ENCODE results near the gene CDH1. TPM values are rescaled to one million over a fixed set of nuclear protein-coding genes. Genes with fewer than 3 reads are reported as not detected.
"Not testable (repeated sequence)": the region's sequence is repeated elsewhere in the genome, so short reads cannot be mapped to it uniquely, and the experiment has no call there.

CDH1 gene
- under 1 TPM; 0.03 to 0.16 TPM for total RNA-seq
- long read RNA-seq = 0 reads

DNA sequence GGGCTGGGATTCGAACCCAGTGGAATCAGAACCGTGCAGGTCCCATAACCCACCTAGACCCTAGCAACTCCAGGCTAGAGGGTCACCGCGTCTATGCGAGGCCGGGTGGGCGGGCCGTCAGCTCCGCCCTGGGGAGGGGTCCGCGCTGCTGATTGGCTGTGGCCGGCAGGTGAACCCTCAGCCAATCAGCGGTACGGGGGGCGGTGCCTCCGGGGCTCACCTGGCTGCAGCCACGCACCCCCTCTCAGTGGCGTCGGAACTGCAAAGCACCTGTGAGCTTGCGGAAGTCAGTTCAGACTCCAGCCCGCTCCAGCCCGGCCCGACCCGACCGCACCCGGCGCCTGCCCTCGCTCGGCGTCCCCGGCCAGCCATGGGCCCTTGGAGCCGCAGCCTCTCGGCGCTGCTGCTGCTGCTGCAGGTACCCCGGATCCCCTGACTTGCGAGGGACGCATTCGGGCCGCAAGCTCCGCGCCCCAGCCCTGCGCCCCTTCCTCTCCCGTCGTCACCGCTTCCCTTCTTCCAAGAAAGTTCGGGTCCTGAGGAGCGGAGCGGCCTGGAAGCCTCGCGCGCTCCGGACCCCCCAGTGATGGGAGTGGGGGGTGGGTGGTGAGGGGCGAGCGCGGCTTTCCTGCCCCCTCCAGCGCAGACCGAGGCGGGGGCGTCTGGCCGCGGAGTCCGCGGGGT lies at the start of gene CDH1:
TSS of gene CDH1 (plus strand) at position 247 of the 684 bp plus-strand sequence. CDS start at position 371, 124 bp downstream.
- ATAC-seq = peak in 1 of 2 donors; percentile 65
- intact Hi-C loops (cut with DNase I) = no loop called here
- DNase-seq = no peak

DNA sequence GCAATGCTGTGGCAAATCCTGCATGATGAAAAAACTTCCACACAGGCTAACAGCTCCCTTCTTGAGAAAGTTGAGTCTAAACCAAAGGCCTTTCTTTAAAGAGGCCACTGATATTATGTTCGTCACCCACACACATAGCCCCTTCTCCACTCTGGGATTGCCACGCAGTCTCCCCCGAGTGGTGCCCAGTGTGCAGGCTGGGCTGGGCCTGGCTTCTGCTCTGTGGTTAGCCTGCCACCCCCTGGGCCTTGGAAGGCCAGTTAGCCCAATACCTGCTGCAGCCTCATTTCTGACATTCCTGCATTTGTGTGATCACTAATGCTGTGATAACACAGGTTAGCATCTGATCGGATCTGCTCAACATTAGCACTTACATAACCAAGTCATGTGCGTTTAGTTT lies 47.2 kb upstream of the CDH1 start:
- no peak for ATAC-seq
- no peak for DNase-seq
- intact Hi-C loops (cut with DNase I) = no loop called here

DNA sequence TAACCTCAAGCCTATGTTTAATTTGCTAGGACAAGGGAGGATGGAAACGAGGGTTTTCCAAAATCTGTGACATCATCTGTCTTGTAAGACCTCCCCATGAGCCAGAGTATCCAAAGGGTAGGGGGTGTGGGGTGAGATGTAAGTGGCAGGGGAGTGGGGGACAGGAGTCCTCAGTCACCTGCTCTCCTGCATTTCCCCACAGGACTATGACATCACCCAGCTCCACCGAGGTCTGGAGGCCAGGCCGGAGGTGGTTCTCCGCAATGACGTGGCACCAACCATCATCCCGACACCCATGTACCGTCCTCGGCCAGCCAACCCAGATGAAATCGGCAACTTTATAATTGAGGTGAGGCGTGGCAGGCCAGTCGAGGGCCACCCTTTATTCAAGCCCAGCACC lies 41.5 kb upstream of the CDH1 start:
- no peak for DNase-seq
- intact Hi-C loops (cut with DNase I) = no loop called here
- no peak for ATAC-seq

DNA sequence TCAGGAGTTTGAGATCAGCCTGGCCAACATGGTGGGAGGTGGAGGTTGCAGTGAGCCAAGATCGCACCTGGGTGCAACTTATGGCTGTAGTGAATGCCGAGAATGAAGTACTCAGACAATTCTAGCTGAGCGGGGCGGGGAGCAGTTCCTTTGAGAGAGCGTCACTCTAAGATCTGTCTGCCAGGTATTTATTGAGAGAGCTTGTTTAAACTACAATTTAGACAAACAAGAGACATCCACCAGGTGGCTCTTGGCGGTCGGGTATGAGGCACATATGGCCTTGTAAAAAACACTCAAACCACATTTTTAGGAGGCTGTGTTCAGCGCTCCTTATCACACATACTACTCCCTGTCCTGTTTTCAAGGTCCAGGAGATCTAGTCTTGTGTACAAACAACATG lies 40.6 kb upstream of the CDH1 start:
- DNase-seq (no peak), ATAC-seq (no peak)
- intact Hi-C loops (cut with DNase I) = no loop called here

DNA sequence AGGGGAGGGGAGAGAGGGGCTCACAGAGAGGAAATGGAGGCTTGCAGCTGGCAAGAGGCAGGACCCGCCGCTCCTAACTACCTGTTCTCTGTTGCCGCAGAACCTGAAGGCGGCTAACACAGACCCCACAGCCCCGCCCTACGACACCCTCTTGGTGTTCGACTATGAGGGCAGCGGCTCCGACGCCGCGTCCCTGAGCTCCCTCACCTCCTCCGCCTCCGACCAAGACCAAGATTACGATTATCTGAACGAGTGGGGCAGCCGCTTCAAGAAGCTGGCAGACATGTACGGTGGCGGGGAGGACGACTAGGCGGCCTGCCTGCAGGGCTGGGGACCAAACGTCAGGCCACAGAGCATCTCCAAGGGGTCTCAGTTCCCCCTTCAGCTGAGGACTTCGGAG lies 39.0 kb upstream of the CDH1 start:
- no peak for DNase-seq
- intact Hi-C loops (cut with DNase I) = no loop called here
- ATAC-seq = no peak

DNA sequence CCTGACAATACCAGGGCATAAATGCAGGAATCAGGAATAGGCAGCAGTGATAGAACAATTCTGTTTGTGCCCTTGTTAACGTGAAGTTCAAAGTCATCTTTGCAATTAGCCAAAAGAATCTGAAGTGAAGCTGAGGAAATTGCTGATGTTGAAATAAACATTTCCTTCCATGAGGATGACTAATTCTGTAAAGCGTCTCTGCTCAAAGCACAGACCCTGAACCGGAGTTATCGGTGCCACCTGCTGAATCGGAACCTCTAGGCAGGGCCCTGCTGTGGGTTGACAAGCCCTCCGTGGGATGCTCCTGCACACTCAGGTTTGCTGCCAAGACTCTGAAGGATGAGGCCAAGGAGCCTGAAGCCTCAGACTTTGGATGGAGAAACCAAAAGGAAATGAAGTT lies 37.0 kb upstream of the CDH1 start:
- ATAC-seq (peak; percentile 19 to 39), DNase-seq (no peak)
- intact Hi-C loops (cut with DNase I) = no loop called here

DNA sequence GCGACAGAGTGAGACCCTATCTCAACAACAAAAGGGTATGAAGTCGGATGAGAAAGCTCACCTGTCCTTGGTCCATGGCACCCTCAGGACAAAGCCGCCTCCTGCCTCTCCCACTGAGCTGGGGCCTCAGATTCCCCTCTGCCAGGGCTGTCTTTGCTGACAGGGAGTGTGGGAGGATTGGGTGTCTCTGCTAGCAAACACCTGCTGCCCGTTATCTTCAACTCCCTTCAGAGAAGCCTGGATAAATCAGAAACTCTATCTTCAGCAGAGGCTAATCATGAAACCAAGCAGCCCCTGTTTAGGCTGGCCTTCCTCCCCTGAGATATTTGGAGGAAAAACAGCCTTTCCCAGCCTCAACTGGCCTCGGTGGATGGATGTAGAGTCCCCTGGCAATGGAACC lies 36.3 kb upstream of the CDH1 start:
- DNase-seq (no peak), ATAC-seq (no peak)
- intact Hi-C loops (cut with DNase I) = no loop called here

DNA sequence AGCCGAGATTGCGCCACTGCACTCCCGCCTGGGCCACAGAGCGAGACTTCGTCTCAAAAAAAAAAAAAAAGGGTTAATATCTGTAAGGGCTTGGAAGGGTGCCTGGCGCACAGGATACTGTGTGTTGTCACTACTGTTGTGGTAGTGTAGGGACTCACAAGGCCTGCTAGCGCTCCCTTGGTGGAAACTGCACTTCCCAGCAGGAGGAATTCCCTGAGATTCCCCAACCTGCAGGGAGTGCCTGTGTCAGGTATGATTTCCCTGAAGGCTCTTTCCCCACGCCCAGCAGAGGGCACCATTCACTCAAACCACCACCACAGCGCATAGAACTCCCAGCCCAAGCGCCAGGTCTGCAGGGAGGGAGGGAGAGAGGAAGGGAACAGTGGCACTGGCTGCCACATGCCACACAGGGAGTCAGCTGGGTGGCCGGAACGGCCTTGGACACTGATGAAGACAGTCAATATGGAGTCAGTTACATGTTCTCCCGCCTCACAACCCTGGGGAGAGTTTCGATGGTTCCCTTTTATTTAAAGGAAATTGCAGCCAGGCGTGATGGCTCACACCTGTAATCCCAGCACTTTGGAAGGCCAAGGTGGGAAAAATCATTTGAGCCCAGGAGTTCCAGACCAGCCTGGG lies 32.7 kb upstream of the CDH1 start:
- DNase-seq = peak; percentile 48
- intact Hi-C loops (cut with DNase I) = no loop called here
- peak; percentile 51 to 86 for ATAC-seq

DNA sequence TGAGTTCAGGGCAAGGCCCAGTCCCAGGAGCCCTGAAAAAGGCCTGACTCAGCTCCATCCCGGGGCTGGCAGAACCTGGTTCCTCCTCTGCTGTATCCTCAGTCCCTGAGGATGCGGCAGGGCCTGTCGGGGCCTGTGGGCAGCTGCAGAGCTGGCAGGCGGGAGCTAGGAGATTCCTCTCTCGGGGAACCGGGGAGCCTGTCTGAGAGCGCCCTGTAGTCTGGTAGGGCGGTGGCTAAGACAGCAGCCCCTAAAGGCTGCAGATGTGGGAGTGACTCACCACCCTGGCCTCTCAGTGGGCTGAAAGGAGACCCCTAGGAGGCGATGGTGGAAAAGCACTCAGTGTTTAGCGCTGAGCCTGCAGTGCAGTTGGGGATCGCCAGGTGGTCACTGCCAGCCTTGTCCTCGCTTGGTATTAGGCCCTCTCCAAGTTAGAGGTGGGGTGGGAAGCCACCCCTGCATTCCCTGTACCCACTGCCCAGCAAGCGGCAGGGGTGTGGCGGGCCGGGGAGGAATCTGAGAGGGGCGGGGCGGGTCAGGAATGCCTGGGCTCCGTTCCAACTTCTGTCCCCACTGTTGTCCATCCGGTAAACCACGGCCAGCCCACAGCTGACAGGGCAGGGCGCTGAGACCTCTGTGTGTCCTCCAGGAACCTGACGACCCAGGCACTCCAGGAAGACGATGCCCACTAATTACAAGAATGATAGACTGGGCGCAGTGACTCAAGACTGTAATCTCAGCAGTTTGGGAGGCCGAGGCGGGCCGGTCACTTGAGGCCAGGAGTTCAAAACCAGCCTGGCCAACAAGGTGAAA lies 29.5 kb upstream of the CDH1 start:
- ATAC-seq (peak; percentile 45 to 62), DNase-seq (peak; percentile 29)
- intact Hi-C loops (cut with DNase I) = no loop called here

DNA sequence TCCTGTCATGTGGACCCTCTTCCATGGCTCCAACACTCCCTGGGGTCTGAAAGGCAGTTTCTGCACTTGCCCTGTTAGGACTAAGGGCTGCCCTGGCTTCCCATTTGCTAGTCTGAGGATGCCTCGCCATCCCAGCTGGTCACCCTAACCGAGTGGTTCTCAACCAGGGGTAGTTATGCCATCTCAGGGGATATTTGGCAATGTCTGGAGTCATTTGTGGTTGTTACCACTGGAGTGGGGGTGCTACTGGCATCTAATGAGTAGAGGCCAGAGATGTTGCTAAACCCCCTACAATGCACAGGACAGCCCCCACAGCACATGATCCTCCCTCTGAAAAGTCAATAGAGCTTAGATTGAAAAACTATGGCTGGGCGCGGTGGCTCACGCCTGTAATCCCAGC lies 26.9 kb upstream of the CDH1 start:
- intact Hi-C loops (cut with DNase I) = no loop called here
- ATAC-seq (no peak), DNase-seq (no peak)

DNA sequence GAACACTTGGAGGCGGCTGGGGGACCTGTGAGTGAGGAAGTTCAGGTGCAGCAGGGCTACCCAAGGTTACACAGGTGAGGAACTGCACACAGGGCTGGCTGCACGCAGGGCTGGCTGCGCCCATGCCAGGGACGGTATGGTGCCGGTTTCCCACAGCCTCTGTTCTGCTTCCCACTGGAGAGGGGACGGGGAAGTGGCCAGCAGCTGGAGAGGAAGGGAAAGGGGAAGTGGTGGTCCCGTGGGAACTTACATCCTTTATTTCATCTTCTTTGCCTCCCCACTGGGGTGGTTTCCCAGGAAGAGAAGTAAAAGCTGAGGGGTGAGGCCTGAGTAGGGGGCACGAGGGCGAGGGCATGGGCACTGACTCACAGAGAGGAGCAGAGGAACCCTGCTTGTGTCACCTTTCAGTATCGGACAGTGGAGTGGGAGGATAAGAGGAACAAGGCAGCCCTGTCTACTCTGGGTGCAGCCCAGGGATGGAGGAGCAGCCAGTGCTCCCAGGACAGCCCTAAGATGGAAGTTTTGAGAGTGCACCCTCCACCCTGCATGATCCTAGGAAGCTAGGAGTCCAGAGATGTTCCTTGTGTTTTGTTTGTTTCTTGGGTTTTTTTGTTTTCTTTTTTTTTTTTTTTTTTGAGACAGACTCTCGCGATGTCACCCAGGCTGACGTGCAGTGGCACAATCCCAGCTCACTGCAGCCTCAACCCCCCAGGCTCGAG lies 25.5 kb upstream of the CDH1 start:
- DNase-seq (no peak), ATAC-seq (peak in 1 of 2 donors; percentile 49)
- intact Hi-C loops (cut with DNase I) = no loop called here

DNA sequence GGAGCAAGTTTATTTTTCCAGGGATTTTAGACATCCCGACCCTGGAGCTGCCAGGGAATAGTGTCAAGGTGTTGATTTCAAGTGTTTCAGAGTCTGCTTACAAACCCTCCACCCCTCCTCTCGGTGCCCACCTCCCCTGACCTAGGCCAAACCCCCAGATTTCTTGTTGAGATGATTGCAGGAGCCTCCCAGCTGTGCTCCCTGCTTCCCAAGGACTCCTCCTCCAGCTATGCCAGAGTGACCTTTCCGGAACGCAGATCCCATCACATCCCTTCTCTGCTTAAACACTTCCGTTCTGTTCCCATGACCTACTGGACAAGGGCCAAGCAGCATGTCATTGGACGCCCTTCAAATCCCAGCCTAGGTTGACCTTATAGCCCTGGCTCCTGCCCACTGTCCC lies 23.7 kb upstream of the CDH1 start:
- ATAC-seq = no peak

DNA sequence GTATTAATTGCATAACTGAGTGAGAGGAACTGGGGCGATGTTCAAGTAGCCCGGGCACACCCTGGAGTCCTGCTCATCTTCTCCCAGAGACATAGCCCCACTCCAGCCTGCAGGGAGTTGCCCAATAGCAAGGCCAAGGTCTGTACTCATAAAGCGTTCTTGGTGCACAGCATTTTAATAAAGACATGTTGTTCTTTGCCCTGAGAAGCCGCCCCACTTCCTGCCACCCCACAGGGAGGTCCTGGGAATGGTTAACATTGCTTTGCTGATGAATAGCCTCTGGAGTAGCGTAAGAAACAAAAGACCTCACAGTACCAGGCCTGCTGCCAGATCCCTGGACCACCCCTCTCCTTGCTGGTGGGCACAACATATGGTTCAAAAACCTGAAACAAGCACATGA lies 21.6 kb upstream of the CDH1 start:
- no peak for DNase-seq
- no peak for ATAC-seq
- intact Hi-C loops (cut with DNase I) = no loop called here

More for the DNA sequence above, 23.7 kb upstream of the CDH1 start:
- intact Hi-C loops (cut with DNase I) = no loop called here
- DNase-seq = no peak

DNA sequence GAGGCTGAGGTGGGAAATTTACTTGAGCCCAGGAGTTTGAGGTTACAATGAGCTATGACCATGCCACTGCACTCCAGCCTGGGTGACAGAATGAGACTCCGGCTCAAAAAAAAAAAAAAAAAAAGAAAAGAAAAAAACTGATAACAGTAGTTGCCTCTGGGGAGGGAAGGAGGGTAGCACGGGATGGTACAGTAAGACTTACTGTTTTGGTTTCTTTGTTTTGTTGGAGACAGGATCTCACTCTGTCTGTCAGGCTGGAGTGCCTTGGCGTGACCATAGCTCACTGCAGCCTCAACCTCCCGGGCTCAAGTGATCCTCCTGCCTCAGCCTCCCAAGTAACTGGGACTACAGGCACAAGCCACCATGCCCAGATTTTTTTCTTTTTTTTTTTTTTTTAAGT lies 20.6 kb upstream of the CDH1 start:
- intact Hi-C loops (cut with DNase I); DNase-seq; ATAC-seq: not testable (repeated sequence)

DNA sequence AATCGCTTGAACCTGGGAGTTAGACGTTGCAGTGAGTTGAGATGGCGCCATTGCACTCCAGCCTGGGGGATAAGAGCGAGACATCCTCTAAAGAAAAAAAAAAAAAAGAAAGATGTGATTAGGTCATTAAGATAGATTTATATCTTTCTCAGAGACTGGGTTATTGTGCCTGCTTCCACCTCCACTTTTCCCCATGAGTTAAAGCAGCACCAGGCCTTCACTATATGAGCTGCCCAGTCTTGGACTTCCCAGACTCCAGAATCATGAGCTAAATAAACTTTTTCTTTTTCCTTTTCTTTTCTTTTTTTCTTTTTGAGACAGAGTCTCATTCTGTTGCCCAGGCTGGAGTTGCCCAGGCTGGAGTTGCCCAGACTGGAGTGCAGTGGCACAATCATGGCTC lies 19.4 kb upstream of the CDH1 start:
- intact Hi-C loops (cut with DNase I) = no loop called here
- DNase-seq = no peak
- no peak for ATAC-seq

DNA sequence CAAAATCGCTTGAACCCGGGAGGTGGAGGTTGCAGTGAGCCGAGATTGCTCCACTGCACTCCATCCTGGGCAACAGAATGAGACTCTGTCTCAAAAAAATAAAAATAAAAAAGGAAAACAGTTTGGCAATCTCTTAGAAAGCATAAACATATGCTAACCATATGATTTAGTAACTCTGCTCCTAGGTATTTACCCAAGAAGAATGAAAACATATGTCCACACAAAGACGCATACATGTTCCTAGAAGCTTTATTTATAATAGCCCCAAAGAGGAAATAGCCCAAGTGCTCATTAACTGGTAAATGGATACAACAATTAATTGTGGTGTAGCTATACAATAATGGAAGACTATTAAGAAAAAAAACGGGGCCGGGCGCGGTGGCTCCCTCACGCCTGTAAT lies 18.5 kb upstream of the CDH1 start:
- DNase-seq (no peak), ATAC-seq (no peak)
- intact Hi-C loops (cut with DNase I) = no loop called here

DNA sequence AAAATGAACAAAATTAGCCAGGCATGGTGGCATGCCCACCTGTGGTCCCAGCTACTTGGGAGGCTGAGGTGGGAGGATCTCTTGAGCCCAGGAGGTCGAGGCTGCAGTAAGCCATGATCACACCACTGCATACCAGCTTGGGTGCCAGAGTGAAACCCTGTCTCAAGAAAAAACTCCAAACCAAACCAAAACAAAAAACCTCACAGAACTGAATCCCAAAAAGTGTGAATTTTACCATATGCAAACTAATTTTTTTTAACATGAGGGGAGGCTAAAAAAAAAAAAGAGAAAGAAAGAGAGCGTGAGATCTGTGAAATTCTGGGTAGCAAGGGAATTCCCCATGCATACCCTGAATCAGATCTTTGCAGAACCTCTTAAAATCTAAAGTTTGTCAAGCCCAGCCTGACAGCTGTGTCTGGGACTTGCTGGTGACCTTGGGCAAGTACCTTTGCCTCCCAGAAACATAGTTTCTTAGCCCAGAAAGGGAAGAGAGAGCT lies 17.1 kb upstream of the CDH1 start:
- DNase-seq (no peak), ATAC-seq (no peak)
- intact Hi-C loops (cut with DNase I) = no loop called here

DNA sequence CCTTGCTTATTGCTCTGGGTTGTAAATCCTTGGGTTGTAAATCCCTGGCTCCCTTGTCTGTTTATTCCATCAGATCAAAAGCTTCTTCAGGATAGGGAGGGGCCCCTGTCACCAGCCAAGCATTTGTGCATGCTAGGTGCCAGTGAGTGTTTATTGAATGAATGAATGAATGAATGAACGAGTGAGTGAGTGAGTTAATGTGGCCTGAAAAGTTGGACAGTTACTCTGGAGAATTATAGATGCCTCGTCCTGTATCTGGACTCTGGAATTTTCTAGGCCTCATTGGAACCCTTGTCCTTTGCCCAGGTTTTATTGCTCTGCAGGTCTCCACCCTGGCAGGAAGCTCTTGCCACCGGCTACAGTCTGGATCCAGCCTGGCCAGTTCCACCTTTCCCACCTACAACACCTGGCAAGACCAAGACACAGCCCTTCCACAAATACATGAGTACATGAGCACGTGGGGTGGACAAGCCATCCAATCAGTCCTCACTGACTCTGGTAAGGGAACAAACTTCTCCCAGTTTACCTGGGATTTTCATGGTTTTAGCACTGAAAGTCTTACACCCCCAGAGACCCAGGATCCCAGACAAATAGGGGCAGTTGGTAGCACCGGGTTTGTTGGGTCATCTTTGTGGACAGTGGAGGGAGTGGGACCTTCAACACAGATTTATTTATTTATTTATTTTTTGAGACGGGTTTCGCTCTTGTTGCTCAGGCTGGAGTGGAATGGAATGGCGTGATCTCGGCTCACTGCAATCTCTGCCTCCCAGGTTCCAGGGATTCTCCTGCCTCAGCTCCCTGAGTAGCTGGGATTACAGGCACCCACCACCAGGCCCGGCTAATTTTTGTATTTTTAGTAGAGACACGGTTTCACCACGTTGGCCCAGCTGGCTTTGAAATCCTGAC lies 14.7 kb upstream of the CDH1 start:
- DNase-seq (no peak), ATAC-seq (no peak)
- intact Hi-C loops (cut with DNase I) = no loop called here

DNA sequence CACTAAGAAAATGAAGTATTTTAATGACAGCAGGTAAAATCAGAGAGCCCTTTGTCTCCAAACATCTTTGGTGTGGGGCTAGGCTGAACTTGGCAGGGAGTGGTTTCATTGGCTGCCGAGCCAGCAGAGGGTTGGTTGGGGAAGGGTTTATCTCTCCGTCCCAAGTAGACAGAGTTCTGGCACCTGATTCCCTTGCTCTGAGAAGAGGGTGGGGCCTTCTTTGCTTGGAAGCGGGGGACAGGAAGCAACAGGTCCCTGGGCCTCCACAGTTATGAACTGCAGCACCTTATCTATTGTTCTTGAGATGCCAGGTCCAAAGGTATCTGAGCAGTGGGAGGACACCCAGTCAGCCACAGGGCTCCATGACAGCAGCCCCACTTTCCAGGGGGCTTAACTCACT lies 12.3 kb upstream of the CDH1 start:
- intact Hi-C loops (cut with DNase I) = no loop called here
- DNase-seq (no peak), ATAC-seq (no peak)

Measured in left cardiac atrium (tissue), 4 donors.